HG02885 (cell line): ENCODE measurements around the gene DMRTB1.

Experiments
- ATAC-seq: cut with Tn5 transposase; IDR thresholded peaks from one replicate; pipeline ENCODE4 v1.9.1; 2021; ENCODE audit warnings: mild to moderate bottlenecking; ENCODE audit not compliant: unreplicated experiment, poor library complexity

Gene DMRTB1

GRCh38 chr1:53507116-53507820, 48.1 kb downstream of the DMRTB1 start:
- ATAC-seq: no peak

GRCh38 chr1:53508056-53508990, 49.1 kb downstream of the DMRTB1 start:
- ATAC-seq: no peak

- ATAC-seq: no peak
Observed at GRCh38 chr1:53508991-53509666, 49.9 kb downstream of the DMRTB1 start.

- no peak for ATAC-seq
Observed at GRCh38 chr1:53509775-53510174, 50.6 kb downstream of the DMRTB1 start.

GRCh38 chr1:53510215-53510614, 51.0 kb downstream of the DMRTB1 start:
- no peak for ATAC-seq

DNA sequence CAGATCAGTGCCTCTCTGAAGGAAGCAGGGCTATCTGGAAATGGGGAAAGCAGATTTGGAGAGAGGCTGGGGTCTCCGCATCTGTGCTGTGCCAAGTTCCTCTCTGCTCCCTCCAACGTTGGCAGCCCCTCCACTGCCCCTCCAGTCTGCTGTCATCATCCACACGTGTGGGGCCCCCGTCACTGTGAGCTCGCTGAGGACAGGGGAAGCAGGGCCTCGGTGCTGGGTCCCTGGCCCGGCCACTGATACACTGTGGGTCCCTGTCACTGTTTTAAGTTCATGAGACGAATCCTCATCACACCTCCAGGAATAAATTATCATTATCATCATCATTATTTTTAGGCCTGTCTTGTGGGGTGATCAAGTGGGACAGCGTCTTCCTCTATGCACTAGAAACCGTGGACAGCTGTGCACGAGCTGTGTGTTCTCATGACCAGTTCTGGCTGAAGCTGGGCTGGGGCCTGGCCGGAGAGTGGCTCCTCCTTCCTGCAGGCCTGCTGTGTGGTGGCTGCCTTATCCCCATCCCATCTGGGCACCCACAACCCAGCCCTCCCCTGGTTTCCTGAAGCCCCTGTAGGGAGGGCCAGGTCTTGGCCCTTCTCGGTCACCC, 52.2 kb downstream of the DMRTB1 start:
- no peak for ATAC-seq

- no peak for ATAC-seq
Observed at GRCh38 chr1:53511933-53512806, 53.0 kb downstream of the DMRTB1 start.

DNA sequence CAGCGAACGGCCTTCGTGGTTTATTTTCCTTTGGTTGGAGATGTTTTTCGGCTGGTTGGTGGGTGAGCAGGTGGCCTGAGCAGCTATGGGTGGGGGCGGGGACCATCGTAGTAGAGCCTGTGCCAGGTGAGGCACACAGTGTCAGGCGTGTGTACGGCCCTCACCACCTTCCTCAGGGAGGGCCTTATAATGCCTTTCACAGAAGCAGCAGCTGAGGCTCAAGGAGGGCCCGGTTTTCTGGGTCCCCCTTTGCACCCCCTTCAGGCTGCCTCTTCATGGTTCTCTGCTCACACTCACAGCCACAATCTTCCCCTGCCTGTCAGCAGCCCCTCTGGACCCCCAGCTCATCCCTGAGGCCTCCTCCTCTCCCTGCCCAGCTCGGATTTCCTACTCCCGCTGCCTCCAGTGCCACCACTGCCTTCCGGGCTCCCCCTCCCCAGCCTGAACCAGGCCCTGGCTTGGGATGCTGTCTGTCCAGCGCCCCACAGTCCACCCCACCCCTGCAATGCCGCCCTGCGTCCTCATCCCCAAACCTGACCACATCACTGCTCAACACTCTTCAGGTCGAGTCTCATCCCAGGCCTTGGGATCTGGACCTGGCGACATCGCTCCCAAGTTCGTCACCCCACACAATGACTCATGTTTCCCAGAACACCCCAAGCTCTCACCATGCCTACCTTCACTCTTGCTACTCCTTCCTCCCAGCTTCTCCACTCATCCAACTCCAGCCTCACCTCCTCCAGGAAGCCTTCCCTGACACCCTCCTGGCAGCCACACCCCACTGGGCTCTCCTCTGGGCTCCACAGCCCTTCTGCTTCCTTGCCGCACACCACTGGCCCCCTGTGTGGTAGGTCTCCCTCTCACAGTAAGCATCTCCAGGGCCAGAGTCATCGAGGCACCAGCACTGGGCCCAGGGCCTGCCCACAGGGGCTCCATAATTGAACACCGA, 53.9 kb downstream of the DMRTB1 start:
- ATAC-seq: no peak

GRCh38 chr1:53513846-53514245, 54.6 kb downstream of the DMRTB1 start:
- ATAC-seq: no peak

GRCh38 chr1:53514436-53514835, 55.2 kb downstream of the DMRTB1 start:
- ATAC-seq: no peak

DNA sequence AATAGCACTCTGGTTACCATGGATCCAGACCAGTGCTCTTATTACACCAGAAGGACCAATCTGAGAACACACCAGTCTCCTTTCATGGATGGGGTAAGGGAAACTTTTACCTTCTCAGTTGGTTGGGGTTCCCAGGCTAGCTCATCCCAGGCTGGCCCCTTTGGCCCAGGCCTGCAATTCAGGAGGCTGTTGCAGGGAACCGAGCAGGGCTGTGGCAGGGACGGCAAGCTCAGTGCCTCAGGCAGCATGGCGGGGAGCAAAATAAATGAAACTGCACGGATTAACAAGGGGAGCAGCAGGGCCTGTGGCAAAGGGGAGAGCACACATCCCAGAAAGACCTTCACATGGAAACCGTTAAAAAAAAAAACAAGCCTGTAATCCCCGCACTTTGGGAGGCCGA, 57.0 kb downstream of the DMRTB1 start:
- no peak for ATAC-seq
